ENCODE data around the gene SKI. TPM values are rescaled to one million over a fixed set of nuclear protein-coding genes. Genes with fewer than 3 reads are reported as not detected.

Gene SKI
- total RNA-seq, 1 experiment from 2014 or later = 38.2 TPM

DNA sequence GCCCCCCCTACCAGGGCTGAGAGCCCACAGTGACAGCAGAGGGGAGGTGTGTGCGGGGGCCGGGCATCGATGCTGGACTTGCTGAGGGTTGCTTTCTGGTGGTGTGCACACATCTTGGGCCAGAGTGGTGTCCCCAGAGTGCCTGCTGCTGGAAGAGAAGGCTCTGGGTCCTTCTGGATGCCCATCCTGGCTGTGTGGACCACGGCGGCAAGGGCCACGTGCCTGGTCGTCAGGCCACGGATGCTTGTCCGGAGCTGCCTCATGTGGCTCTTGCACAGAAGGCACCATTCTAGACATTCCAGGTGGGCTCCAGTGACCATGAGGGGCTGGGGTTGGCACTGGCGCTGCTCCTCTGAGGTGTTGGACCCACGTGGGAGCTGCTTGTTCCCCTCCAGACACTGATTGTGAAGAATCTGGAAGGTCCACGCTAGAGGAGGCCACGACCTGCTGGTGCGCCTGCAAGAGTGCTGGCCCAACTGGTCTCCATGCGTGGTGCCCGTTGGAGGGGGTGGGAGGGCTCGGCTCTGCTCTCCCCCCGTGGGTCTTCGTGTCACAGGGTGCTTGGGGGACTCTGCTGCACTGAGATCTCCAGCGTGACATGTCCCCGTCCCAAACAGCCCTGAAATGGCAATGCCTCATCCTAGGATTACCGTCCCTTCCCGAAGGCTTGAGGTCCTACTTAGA is 25.8 kb downstream of the SKI start:
- intact Hi-C loops (cut with micrococcal nuclease; ENCODE audit: unreplicated experiment) = loop anchor here (10.0 kb wide), 1 partner anchor 61 kb away; no protein-coding TSS in a partner anchor
- Histone ChIP-seq H3K9me3 (no peaks in the 10 kb centered on the region), H3K4me1 (peaks cover 11% of the 10 kb centered on the region), H3K4me3 (ENCODE audit: low read depth, low read length) (no peak overlapping the region), H3K36me3 (ENCODE audit: control insufficient read depth, insufficient read depth, low read length) (peaks cover 2% of the 10 kb centered on the region; the same call in 1 of the 2 replicates), H3K27me3 (replicated peaks; ENCODE audit: control insufficient read depth, insufficient read depth, low read length) (no peaks in the 10 kb centered on the region)
- peaks cover 23% of the 10 kb centered on the region for H3K36me3 Mint-ChIP-seq (ENCODE audit: insufficient read depth, unreplicated experiment)
- H3K9me3 Mint-ChIP-seq (ENCODE audit: unreplicated experiment) = no peaks in the 10 kb centered on the region
- POLR2A ChIA-PET = no interaction called here
- TF ChIP-seq, protein P1, sequence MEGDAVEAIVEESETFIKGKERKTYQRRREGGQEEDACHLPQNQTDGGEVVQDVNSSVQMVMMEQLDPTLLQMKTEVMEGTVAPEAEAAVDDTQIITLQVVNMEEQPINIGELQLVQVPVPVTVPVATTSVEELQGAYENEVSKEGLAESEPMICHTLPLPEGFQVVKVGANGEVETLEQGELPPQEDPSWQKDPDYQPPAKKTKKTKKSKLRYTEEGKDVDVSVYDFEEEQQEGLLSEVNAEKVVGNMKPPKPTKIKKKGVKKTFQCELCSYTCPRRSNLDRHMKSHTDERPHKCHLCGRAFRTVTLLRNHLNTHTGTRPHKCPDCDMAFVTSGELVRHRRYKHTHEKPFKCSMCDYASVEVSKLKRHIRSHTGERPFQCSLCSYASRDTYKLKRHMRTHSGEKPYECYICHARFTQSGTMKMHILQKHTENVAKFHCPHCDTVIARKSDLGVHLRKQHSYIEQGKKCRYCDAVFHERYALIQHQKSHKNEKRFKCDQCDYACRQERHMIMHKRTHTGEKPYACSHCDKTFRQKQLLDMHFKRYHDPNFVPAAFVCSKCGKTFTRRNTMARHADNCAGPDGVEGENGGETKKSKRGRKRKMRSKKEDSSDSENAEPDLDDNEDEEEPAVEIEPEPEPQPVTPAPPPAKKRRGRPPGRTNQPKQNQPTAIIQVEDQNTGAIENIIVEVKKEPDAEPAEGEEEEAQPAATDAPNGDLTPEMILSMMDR (IDR thresholded peaks at IDR 0.05; ENCODE audit: insufficient read depth in 1 of 2, low read depth in 1 of 2, low read length in 1 of 2, severe bottlenecking in 1 of 2, unreplicated experiment in 1 of 2) = no peak
- H3K27me3 Mint-ChIP-seq (ENCODE audit: insufficient read depth, unreplicated experiment) = no peaks in the 10 kb centered on the region
- no peak overlapping the region for H3K4me3 Mint-ChIP-seq (ENCODE audit: unreplicated experiment)
- peaks cover 6% of the 10 kb centered on the region for H3K4me1 Mint-ChIP-seq (ENCODE audit: low read depth, unreplicated experiment)
- CTCF ChIA-PET = no interaction called here
- DNase-seq = no peak
- no TSS peak for BruUV-seq (replicated peaks)
- no peak overlapping the region for H3K27ac Mint-ChIP-seq (ENCODE audit: unreplicated experiment)

DNA sequence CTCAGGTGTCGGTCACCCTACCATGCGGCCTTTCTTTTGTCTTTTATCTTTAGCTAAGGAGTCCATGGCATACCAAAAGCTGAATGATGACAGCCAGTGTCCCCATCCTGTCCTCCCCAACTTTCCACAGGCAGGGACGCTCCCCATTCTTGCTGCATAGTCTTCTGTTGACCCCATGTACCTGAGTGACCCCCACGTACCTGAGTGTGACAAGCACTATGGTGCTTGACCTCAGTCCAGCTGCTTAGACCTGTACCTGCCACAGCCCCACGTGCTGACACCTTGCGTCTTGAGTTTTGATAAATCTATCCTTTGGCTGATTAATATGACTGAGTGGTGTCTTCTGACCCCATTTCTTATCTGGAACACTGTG is 26.9 kb downstream of the SKI start:
- Mint-ChIP-seq H3K4me3 (ENCODE audit: unreplicated experiment) (no peak overlapping the region), H3K27ac (ENCODE audit: unreplicated experiment) (no peak overlapping the region), H3K9me3 (ENCODE audit: unreplicated experiment) (no peaks in the 10 kb centered on the region), H3K4me1 (ENCODE audit: low read depth, unreplicated experiment) (peaks cover 6% of the 10 kb centered on the region), H3K27me3 (ENCODE audit: insufficient read depth, unreplicated experiment) (no peaks in the 10 kb centered on the region), H3K36me3 (ENCODE audit: insufficient read depth, unreplicated experiment) (peaks cover 23% of the 10 kb centered on the region)
- CTCF ChIA-PET = no interaction called here
- peaks cover 2% of the 10 kb centered on the region; the same call in 1 of the 2 replicates for H3K36me3 ChIP-seq (ENCODE audit: control insufficient read depth, insufficient read depth, low read length)
- TF ChIP-seq, protein P1 (IDR thresholded peaks at IDR 0.05; ENCODE audit: insufficient read depth in 1 of 2, low read depth in 1 of 2, low read length in 1 of 2, severe bottlenecking in 1 of 2, unreplicated experiment in 1 of 2) = no peak
- H3K27me3 ChIP-seq (replicated peaks; ENCODE audit: control insufficient read depth, insufficient read depth, low read length) = no peaks in the 10 kb centered on the region
- H3K4me1 ChIP-seq = peaks cover 10% of the 10 kb centered on the region
- POLR2A ChIA-PET = no interaction called here
- no peak overlapping the region for H3K4me3 ChIP-seq (ENCODE audit: low read depth, low read length)
- no peaks in the 10 kb centered on the region for H3K9me3 ChIP-seq
- BruUV-seq (replicated peaks) = no TSS peak
- DNase-seq = no peak
- intact Hi-C loops (cut with micrococcal nuclease; ENCODE audit: unreplicated experiment) = loop anchor here (10.0 kb wide), 1 partner anchor 60 kb away; no protein-coding TSS in a partner anchor

DNA sequence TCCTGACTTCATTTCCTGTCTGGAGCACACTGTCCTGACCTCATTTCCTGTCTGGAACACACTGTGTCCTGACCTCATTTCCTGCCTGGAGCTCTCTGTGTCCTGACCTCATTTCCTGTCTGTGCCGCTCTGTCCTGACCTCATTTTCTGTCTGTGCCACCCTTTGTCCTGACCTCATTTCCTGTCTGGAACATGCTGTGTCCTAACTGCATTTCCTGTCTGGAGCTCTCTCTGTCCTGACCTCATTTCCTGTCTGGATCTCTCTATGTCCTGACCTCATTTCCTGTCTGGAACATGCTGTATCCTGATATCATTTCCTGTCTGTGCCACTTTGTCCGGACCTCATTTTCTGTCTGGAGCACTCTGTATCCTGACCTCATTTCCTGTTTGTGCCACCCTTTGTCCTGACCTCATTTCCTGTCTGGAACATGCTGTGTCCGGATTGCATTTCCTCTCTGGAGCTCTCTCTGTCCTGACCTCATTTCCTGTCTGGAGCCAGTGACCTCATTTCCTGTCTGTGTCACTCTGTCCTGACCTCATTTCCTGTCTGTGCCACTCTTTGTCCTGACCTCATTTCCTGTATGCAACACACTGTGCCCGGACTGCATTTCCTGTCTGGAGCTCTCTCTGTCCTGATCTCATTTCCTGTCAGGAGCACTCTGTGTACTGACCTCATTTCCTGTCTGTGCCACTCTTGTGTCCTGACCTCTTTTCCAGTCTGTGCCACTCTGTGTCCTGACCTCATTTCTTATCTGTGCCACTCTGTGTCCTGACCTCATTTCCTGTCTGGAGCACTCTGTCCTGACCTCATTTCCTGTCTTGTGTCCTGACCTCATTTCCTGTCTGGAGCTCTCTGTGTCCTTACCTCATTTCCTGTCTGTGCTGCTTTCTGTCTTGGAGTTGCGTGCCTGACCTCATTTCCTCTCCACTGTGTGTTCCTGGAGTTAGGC is 27.6 kb downstream of the SKI start:
- DNase-seq = no peak
- TF ChIP-seq, protein P1 (IDR thresholded peaks at IDR 0.05; ENCODE audit: insufficient read depth in 1 of 2, low read depth in 1 of 2, low read length in 1 of 2, severe bottlenecking in 1 of 2, unreplicated experiment in 1 of 2) = no peak
- CTCF ChIA-PET = interaction anchor here (0.7 kb wide), 1 partner anchor 491 kb away, joined by 3 read pairs; no protein-coding TSS in a partner anchor
- Histone ChIP-seq H3K36me3 (ENCODE audit: control insufficient read depth, insufficient read depth, low read length) (peaks cover 2% of the 10 kb centered on the region; the same call in 1 of the 2 replicates), H3K27me3 (replicated peaks; ENCODE audit: control insufficient read depth, insufficient read depth, low read length) (no peaks in the 10 kb centered on the region), H3K4me1 (peaks cover 3% of the 10 kb centered on the region), H3K9me3 (no peaks in the 10 kb centered on the region), H3K4me3 (ENCODE audit: low read depth, low read length) (no peak overlapping the region)
- Mint-ChIP-seq H3K4me3 (ENCODE audit: unreplicated experiment) (no peak overlapping the region), H3K9me3 (ENCODE audit: unreplicated experiment) (no peaks in the 10 kb centered on the region), H3K27ac (ENCODE audit: unreplicated experiment) (no peak overlapping the region), H3K36me3 (ENCODE audit: insufficient read depth, unreplicated experiment) (peaks cover 23% of the 10 kb centered on the region), H3K4me1 (ENCODE audit: low read depth, unreplicated experiment) (peaks cover 6% of the 10 kb centered on the region), H3K27me3 (ENCODE audit: insufficient read depth, unreplicated experiment) (no peaks in the 10 kb centered on the region)
- POLR2A ChIA-PET = no interaction called here
- intact Hi-C loops (cut with micrococcal nuclease; ENCODE audit: unreplicated experiment) = loop anchor here (10.0 kb wide), 1 partner anchor 59 kb away; no protein-coding TSS in a partner anchor
- no TSS peak for BruUV-seq (replicated peaks)
